Activated CD4-positive, CD25-positive, alpha-beta regulatory T cell treated with anti-CD3 and anti-CD28 coated beads, Interleukin-2, amount 50 U/mL, for 16 hours (primary cell): ENCODE results near the gene CCL18.
"Not testable (repeated sequence)": the region's sequence is repeated elsewhere in the genome, so short reads cannot be mapped to it uniquely, and the experiment has no call there.

Experiments used
- DNase-seq: peaks from one replicate; pipeline ENCODE4 v3.0.0-alpha.2; 2020; ENCODE audit warnings: low read depth, low spot score

CCL18 gene, protein sequence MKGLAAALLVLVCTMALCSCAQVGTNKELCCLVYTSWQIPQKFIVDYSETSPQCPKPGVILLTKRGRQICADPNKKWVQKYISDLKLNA

GRCh38 chr17:36063786-36064541 lies at the start of gene CCL18:
Gene CCL18 (plus strand): TSS chr17:36064272. CDS start chr17:36064343, 71 bp downstream.
- no peak for DNase-seq

DNA sequence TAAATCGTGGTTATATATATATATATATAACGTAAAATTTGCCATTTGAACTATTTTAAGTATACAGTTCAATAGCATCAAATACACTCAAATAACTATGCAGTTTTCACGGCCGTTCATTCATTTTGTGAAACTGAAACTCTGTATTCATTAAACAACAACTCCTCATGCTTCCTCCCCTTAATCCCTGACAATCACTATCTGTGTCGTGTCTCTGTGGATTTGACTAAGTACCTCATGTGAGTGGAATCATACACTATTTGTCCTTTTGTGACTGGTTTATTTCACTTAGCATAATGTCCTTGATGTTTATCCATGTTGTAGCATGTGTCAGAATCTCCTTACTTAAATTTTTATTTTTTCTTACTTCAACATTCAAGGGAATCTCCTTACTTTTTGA lies 49.1 kb upstream of the CCL18 start:
- DNase-seq = no peak

DNA sequence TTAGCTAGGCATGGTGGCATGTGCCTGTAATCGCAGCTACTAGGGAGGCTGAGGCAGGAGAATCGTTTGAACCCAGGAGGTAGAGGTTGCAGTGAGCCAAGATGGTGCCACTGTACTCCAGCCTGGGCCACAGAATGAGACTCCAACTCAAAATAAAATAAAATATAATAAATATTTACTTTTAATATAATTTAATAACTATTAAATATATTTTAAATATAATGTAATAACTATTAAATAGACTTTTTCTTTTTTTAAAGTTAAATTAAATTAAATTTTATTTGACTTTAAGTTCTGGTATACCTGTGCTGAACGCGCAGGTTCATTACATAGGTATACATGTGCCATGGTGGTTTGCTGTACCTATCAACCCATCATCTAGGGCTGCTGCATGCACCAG lies 48.2 kb upstream of the CCL18 start:
- DNase-seq = not testable (repeated sequence)

DNA sequence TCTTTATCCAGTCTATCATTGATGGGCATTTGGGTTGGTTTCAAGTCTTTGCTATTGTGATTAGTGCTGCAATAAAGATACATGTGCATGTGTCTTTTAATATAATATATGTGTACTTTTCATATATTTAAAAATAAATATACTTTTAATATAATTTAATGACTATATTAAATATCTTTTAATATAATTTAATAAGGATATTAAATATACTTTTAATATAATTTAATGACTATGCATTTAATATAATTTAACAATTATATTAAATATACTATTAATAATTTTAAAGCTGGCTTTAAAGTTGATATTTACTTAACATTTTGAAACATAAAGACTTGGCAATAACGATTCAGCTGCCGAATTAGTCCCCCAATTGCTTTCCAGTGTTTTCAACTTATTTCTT lies 47.5 kb upstream of the CCL18 start:
- DNase-seq = no peak

DNA sequence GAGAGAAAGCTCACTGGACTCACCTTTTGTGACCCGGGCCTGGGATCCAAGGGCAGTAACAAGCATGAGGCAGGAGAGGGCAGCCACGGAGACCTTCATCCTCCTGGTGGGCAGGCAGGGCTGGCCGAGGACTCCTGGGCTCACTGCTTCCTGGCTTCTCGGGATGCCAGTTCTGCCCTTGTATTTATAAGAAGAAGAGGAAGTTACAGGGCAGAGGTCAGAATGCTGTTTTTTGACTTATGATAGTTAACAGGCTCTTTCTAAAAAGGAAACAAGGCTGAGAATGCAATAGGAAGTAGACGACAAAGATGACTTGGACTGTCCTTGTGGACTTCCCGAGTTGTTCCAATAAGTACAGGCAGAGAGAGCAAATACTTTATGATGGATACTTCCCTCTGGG lies 46.3 kb upstream of the CCL18 start, which contains the start of gene CCL23:
Gene CCL23 (minus strand): TSS at position 174 of the 400 bp plus-strand sequence. CDS start 75 bp downstream, at position 99.
- no peak for DNase-seq

- no peak for DNase-seq
Observed at GRCh38 chr17:36019423-36019822, 44.6 kb upstream of the CCL18 start.

DNA sequence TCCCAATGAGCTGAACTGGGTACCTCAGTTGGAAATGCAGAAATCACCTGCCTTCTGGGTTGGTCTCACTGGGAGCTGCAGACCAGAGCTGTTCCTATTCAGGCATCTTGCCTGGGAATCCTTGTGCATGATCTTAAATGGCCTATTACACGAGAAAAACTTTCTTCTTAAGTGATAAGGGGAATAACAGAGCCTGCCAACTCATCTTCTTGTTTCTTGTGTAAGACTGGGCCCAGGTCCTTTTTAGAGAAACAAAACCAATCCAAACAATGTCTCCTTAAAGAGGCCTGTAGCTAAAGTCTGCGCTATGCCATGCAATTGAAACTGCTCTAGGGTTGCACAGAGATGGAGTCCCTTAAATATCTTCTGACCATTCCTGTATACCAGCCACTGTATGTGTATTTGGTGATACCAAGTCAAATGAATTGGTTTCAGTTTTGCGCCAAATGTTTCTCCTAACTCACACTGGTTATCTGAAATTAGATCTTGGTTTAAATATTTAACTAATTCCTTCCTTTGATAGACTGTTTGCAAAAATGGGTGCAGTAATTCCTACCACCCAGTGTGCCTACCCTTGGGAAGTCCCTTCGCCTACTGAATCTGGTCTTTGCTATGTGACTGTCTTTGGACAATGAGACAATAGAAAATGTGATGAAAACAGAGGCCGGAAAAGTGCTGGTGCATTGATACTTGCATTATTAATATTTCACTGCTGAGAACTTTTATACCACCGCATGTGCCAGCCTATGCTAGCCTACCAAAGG lies 39.8 kb upstream of the CCL18 start:
- no peak for DNase-seq

GRCh38 chr17:36027761-36028160 lies 36.3 kb upstream of the CCL18 start:
- DNase-seq = no peak

DNA sequence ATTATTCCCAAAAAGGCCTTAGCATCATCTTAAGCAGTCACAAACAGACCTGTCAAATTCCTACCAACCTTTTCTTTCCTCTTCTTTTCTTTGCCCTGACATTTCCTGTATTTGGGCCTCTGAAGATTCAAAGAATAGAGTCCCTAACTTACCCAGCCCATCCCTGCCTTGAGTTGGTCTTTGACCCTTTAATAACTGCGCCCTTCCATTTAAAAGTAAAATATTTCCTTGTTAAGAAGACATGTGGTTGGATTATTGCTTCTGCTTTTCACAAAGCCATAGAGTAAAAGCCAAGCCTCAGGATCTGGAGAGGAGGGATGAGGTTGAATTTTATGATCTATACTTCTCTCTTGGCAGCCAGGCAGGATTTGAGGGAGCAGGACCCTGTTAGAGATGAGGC lies 33.1 kb upstream of the CCL18 start:
- DNase-seq = no peak

- DNase-seq = no peak
Observed at GRCh38 chr17:36034127-36034526, 29.9 kb upstream of the CCL18 start.

DNA sequence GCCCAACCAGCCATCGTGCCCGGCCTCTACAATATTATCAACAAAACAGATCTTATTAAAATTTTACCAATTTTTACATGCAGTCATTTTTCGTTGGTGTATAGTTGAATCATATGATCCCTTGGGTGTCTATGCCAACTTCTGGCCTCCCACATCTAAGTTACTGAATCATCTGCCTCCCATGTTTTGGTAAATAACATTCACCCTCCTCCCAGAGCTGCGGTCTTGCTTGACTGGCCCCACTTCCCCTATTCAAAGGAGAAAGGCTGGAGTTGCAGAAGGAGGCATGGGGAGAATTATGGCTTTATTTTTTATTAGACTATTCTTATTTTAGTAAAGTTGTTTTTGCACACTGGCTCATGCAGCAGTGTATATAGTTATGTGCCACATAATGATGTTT lies 27.8 kb upstream of the CCL18 start:
- no peak for DNase-seq

- no peak for DNase-seq
Observed at GRCh38 chr17:36048066-36048465, 16.0 kb upstream of the CCL18 start.

- DNase-seq = no peak
Observed at GRCh38 chr17:36049643-36050042, 14.4 kb upstream of the CCL18 start.

DNA sequence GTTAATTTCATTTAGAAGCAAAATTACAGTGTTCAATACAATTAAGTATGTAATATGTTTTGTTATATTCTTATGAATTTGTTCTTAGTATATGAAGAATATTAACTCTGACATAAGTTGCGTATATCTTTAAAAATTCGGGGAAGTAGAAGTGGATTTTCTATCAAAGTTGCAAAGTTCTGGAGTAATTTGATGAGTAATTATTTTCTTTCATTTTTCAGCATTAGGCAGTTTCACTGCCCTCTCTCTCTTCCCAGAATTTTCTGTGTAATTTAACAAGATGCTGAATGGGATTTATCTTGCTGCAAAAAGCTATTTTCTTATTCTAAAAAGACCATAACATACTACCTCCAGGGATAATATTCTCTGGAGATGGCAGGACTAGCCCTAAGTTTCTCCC lies 8.9 kb upstream of the CCL18 start:
- no peak for DNase-seq

DNA sequence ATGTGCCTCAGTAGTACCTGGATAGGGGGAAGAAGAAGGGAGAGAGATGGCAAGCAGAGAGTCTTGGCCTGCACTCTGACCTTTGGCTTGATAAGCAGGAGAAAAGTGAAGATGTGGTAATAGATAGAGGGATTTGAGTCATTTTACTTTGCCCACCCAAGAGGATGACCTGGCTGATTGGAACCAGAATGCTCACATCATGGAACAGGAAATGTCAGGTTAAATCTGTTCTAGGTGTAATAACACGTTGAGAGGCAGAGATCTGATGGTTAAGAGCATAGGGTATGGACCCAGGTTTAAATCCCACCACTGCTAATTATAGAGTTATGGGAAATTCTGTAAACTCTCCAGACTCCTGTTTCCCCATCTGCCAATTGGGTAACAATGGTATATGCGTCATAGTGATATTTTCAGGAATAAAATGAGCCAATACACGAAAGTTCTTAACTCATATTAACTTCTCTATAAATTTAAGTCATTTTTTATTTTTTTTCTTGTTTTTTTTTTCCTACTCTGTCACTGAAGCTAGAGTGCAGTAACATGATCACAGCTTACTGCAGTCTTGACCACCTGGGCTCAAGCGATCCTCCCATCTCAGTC lies 8.1 kb upstream of the CCL18 start:
- DNase-seq = no peak

GRCh38 chr17:36057911-36058310 lies 6.2 kb upstream of the CCL18 start:
- DNase-seq = no peak

DNA sequence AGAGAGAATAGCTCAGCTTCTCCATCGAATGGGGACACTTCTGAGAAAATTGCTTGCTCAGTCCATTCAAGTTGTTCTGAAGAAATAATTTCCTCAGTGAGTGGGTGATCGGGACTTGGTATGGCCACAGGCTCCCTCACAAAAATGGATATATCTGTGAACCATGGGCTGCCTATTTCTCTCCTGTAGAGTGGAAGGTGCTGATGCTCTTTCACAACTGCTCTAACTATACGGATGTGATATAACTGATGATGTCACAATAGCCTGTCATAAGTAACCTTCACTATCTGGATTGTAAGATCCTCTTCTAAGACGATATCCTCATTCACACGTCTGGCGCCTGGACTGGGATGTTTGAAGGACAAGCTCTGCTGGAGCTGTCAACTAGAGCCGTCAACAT lies 4.7 kb upstream of the CCL18 start:
- no peak for DNase-seq

- no peak for DNase-seq
Observed at GRCh38 chr17:36060816-36061215, 3.3 kb upstream of the CCL18 start.

- DNase-seq = no peak
Observed at GRCh38 chr17:36066365-36066985, 2.4 kb downstream of the CCL18 start.

DNA sequence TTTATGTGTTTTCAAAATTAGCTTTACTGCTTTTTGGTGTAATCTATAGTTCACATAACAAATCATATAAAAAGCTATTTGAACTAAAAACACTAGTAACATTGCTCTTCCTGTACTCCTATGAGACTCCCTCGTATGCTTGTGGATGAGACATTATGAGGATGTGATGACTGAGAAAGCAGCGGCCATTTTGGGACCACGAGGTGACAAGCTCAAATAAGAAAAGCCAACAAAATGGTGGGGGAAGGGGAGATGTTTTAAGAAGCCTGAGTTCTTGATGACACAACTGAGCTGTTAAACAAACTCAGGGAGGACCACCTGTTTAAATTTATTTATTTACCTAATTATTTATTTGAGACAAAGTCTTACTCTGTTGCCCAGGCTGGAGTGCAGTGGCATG lies 4.5 kb downstream of the CCL18 start:
- DNase-seq = no peak

GRCh38 chr17:36069136-36069535 lies 5.1 kb downstream of the CCL18 start:
- DNase-seq = no peak

DNA sequence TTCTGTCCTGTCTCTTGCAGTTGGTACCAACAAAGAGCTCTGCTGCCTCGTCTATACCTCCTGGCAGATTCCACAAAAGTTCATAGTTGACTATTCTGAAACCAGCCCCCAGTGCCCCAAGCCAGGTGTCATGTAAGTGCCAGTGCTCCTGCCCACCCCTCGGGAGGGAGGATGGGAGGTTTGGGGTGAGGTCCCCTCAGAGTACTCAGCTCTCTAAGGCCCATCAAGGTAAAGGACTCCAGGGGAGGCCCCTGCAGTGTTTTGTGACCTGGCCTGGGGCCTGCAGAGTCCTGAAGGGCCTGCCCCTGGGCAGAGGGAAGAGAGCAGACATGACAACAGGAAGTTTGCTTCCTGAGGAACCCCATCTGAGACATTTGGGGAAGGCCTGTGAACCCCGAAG lies 6.4 kb downstream of the CCL18 start:
- DNase-seq = no peak
